PC-3 (cell line): ENCODE data around the gene ACTN1.
"Not testable (repeated sequence)": the region's sequence is repeated elsewhere in the genome, so short reads cannot be mapped to it uniquely, and the experiment has no call there.

Experiments used
- CTCF ChIP-seq: fragments of 300-600 bp; sonication (generic); conservative IDR thresholded peaks from 2 replicates; pipeline ENCODE4 v1.5.1; 2017; ENCODE audit warnings: antibody characterized with exemption, low read depth, mild to moderate bottlenecking, low read length
- EZH2 ChIP-seq: fragments of 300-600 bp; sonication (generic); IDR thresholded peaks from one replicate; pipeline ENCODE4 v1.6.1; 2017; ENCODE audit warnings: antibody characterized with exemption, mild to moderate bottlenecking, low read length; ENCODE audit not compliant: unreplicated experiment
- EZH2phosphoT487 ChIP-seq: fragments of 300-600 bp; sonication (generic); IDR thresholded peaks from 2 replicates; pipeline ENCODE4 v1.6.1; 2018; ENCODE audit warnings: mild to moderate bottlenecking, antibody characterized with exemption, low read length, borderline replicate concordance

GRCh38 chr14:68973219-68973565, 5.9 kb downstream of the ACTN1 start:
- not testable (repeated sequence) for TF ChIP-seq CTCF, EZH2, EZH2phosphoT487
